DLD1 (cell line): ENCODE results near the gene DIAPH3.

ENCODE experiments used
- in situ Hi-C: cut with HindIII; loops from 2 replicates; pipeline ENCODE4 v1.10.0; 2017; ENCODE audit warnings: low sequenced_read_pairs

Gene DIAPH3

GRCh38 chr13:60158321-60158801, 5.4 kb downstream of the DIAPH3 start:
- in situ Hi-C loops, result no loop called here

GRCh38 chr13:60155978-60156377, 7.8 kb downstream of the DIAPH3 start:
- in situ Hi-C loops, result no loop called here

GRCh38 chr13:60152904-60153303, 10.8 kb downstream of the DIAPH3 start:
- in situ Hi-C loops, result no loop called here

GRCh38 chr13:60152114-60152513, 11.6 kb downstream of the DIAPH3 start:
- in situ Hi-C loops, result no loop called here

GRCh38 chr13:60150538-60150937, 13.2 kb downstream of the DIAPH3 start:
- in situ Hi-C loops, result no loop called here

- in situ Hi-C loops, result no loop called here
Observed at GRCh38 chr13:60148918-60149317, 14.8 kb downstream of the DIAPH3 start.

GRCh38 chr13:60147361-60147760, 16.4 kb downstream of the DIAPH3 start:
- in situ Hi-C loops, result no loop called here

GRCh38 chr13:60146471-60146870, 17.3 kb downstream of the DIAPH3 start:
- in situ Hi-C loops, result no loop called here

GRCh38 chr13:60143775-60144174, 20.0 kb downstream of the DIAPH3 start:
- in situ Hi-C loops, result loop anchor here (5.0 kb wide), 1 partner anchor 41 kb away; no protein-coding TSS in a partner anchor

- in situ Hi-C loops, result no loop called here
Observed at GRCh38 chr13:60139272-60139671, 24.5 kb downstream of the DIAPH3 start.

GRCh38 chr13:60138674-60139073, 25.1 kb downstream of the DIAPH3 start:
- in situ Hi-C loops, result no loop called here

GRCh38 chr13:60137911-60138560, 25.7 kb downstream of the DIAPH3 start:
- in situ Hi-C loops, result no loop called here

GRCh38 chr13:60135344-60135743, 28.4 kb downstream of the DIAPH3 start:
- in situ Hi-C loops, result no loop called here

- in situ Hi-C loops, result no loop called here
Observed at GRCh38 chr13:60134376-60134775, 29.4 kb downstream of the DIAPH3 start.

- in situ Hi-C loops, result no loop called here
Observed at GRCh38 chr13:60121337-60121687, 42.4 kb downstream of the DIAPH3 start.

- in situ Hi-C loops, result no loop called here
Observed at GRCh38 chr13:60120617-60121336, 43.0 kb downstream of the DIAPH3 start.

GRCh38 chr13:60118696-60119400, 44.9 kb downstream of the DIAPH3 start:
- in situ Hi-C loops, result no loop called here

GRCh38 chr13:60114499-60115028, 49.2 kb downstream of the DIAPH3 start:
- in situ Hi-C loops, result no loop called here

- in situ Hi-C loops, result no loop called here
Observed at GRCh38 chr13:60112771-60113170, 51.0 kb downstream of the DIAPH3 start.

- in situ Hi-C loops, result no loop called here
Observed at GRCh38 chr13:60111691-60112090, 52.0 kb downstream of the DIAPH3 start.

- in situ Hi-C loops, result no loop called here
Observed at GRCh38 chr13:60109285-60109684, 54.4 kb downstream of the DIAPH3 start.

GRCh38 chr13:60108589-60108988, 55.1 kb downstream of the DIAPH3 start:
- in situ Hi-C loops, result no loop called here
